NCI-H1436 treated with DMSO at 0.1 percent for 48 hours (cell line): ENCODE data around the gene NFKBIL1.
"Not testable (repeated sequence)": the region's sequence is repeated elsewhere in the genome, so short reads cannot be mapped to it uniquely, and the experiment has no call there.

Experiments
- DNase-seq: peaks from one replicate; lab custom pipeline; 2025; lab: John Stamatoyannopoulos, UW

NFKBIL1 gene, protein sequence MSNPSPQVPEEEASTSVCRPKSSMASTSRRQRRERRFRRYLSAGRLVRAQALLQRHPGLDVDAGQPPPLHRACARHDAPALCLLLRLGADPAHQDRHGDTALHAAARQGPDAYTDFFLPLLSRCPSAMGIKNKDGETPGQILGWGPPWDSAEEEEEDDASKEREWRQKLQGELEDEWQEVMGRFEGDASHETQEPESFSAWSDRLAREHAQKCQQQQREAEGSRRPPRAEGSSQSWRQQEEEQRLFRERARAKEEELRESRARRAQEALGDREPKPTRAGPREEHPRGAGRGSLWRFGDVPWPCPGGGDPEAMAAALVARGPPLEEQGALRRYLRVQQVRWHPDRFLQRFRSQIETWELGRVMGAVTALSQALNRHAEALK

DNA sequence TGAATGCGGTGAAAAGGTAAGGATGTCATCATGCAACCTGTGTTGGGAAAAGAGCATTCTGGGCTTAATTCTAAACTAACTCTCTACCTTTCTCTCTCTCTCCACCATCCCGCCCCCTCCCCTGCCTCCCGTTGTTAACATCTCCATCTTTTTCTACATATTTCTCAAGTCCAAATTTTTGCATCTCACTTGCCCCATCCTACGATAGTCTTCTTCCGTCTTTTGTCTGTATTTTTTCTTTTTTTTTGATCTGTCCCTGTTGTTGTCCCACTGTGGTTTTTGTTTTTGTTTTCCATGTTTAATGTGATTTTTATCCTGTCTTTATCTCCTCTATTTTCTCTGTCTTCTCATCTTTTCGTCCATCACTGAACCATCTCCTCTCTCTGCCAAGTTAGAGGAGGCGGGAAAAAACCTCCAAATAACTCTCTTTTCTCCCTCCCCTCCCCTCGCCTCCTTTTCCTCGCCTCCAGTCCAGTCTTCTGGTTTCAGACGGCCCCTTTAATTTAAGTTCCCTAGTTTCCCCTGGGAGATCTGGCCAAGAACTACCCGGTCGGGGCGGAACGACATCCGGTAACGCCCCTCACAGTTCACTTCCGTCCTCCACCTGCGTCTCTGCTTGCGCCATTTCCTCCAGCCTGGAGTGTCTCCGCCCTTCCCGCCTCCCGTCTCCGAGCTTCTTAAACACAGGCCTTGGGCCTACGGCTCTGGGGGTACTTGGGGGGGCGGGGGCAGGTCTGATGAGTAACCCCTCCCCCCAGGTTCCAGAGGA, at the start of gene NFKBIL1:
TSS of gene NFKBIL1 (plus strand) at position 651 of the 769 bp plus-strand sequence. CDS start at position 738, 87 bp downstream.
- peak; percentile 96 for DNase-seq

DNA sequence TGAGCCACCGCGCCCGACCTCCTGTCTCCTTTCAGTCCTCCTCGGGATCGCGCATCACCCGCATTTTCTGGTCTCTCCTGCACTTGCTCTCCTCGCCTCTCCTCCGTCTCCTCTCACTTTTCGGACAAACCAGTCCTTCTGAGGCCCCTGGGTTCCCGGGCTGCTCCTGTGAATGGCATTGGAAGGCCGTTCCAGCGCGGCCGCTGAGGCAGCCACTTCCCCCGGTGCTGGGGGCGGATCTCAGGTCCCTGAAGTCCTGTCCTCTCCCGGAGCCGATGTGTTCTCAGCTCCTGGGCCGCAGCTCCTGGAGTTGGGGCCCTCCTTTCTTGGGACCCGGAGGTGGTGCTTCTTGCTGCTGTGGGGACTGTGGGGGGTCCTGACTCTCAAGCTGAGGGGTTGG, 48.7 kb upstream of the NFKBIL1 start:
- DNase-seq, result no peak

DNA sequence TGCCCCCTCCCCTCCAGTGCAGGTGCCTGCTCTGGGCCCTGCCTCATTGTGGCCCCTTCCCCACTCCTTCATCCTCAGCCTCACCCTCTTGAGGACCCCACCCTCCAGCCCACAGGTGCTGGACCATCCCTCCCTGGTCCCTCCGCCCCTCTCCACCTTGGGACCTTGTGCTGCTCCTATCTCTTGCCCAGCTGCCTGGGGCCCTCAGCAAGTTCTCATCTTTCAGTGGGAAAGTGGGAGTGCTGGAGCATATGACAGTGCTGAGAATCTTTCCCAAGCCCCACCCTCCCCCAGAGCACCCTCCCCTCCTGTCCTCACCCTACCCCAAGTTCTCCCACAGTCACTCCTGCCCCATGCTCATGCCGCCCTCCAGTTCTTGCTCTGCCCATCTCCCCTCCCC, 47.8 kb upstream of the NFKBIL1 start:
- DNase-seq, result not testable (repeated sequence)

DNA sequence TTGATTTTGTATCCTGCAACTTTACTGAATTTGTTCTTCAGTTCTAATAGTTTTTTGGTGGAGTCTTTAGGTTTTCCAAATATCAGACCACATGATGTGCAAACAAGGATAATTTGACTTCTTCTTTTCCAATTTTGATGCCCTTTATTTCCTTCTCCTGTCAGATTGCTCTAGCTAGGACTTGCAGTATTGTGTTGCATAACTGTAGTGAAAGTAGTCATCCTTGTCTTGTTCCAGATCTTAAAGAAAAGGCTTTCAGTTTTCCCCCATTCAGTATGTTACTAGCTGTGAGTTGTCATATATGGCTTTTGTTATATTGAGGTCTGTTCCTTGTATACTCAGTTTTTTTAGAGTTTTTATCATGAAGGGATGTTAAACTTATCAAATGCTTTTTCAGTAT, 44.8 kb upstream of the NFKBIL1 start:
- no peak for DNase-seq

DNA sequence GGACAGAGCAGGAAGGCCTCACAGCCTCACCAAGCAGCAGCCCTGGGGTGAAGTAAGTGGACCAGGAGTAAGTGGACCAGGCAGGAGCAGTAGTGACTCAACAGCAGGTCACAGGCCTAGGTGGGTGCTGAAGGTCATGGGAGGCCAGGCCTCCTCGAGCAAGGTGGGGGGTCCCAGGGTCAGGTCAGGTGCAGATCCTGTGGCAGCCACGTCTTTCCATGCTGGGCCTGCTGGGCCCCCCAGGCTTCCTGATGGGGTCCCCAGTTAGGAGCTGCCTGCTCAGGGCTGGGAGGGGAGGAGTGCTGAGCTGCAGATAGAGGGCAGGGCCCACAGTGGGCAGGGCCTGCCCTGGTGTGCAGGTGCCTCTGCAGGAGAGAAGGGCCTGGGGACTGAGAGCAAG, 38.4 kb upstream of the NFKBIL1 start:
- DNase-seq, result not testable (repeated sequence)

DNA sequence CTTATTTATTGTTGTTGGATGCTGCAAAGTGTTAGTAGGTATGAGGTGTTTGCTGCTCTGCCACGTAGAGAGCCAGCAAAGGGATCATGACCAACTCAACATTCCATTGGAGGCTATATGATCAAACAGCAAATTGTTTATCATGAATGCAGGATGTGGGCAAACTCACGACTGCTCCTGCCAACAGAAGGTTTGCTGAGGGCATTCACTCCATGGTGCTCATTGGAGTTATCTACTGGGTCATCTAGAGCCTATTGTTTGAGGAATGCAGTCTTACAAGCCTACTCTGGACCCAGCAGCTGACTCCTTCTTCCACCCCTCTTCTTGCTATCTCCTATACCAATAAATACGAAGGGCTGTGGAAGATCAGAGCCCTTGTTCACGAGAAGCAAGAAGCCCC, 37.4 kb upstream of the NFKBIL1 start:
- no peak for DNase-seq

DNA sequence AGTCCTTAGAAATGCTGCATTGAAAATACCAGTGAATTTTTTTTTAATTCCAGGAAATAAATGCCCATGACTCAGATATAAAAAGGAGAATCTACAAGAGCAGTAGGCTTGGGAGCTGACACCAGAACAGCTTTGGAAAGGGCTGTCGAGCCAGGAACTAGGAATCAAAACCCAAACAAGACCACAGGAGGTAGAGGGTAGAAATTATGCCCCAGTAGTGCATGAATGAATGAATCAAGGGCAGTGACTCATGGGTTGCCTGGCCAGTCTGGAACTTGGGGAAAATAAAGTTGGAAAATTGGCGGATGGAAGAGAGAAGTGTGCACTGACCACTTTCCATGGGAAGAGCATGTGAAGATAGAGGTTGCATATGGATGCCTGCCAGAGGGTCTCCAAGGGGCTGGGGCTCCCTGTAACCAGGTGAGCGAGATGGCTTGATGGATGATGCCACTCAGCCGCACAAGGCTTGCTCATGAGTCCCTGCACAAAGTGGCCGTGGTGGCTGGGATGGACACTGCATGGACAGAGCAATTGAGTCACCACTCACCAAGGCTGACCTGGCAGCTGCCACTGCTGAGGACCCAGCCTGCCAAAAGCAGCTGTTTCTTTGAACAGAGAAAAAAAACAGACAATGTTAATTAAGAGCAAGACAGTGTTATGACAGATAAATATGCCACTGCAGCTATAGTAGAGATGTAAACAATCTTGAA, 33.8 kb upstream of the NFKBIL1 start:
- no peak for DNase-seq

DNA sequence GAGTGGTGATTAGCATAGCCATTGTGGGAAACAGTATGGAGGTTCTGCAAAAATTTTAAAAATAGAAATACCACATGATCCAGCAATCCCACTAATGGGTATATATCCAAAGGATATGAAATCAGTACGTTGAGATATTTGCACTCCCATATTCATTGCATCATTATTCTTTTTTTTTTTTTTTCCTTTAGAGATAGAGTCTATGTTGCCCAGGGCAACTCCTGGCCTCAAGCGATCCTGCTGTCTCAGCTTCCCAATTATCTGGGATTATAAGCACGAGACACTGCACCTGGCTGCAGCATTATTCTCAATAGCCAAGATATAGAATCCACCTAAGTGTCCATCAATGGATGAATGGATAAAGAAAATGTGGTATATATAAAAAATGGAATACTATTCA, 25.6 kb upstream of the NFKBIL1 start:
- no peak for DNase-seq

DNA sequence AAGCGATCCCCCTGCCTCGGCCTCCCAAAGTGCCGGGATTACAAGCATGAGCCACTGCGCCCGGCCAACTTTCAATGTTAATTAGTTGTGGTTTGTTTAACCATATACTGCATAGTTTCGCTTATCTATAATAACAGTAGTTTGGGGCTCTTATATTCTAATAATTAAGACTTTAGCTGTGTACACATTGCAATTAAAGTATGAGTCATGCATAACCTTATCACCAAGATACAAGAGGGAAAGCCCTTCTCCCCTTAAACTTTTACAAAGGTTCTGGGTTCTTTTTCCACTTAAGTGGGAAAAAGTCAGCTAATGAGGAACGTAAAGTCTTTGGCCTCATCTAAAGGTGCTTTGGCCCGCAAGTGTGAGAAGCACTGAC, 21.9 kb upstream of the NFKBIL1 start:
- DNase-seq, result no peak

DNA sequence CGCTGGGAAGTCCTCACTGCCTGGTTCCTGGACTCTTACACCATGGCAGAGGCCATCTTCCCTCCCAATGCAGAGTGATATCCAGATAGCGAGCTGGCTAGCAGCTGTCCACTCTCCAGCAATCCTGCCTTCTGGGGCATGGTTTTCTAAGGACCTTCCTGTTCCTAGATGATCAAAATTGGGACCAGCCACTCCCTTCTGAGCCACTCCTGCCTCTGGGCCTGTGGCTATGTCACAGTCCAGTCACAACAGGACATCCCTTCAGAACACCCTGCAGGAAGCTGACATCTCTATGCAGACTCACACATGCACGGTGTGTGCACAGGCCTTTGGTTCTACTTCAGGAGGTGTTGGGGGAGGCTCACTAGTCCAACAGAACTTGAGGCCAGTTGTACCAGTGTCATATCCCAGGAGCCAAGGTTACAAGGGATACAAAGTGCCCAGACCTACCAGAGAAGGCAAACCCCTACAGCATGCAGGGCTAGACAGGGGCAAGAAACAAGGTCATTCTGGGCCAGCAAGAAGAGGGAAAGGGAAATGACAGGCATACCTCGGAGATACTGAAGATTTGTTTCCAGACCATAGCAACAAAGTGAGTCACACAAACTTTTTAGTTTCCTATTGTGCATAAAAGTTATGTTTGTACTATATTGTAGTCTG, 21.3 kb upstream of the NFKBIL1 start:
- no peak for DNase-seq

DNA sequence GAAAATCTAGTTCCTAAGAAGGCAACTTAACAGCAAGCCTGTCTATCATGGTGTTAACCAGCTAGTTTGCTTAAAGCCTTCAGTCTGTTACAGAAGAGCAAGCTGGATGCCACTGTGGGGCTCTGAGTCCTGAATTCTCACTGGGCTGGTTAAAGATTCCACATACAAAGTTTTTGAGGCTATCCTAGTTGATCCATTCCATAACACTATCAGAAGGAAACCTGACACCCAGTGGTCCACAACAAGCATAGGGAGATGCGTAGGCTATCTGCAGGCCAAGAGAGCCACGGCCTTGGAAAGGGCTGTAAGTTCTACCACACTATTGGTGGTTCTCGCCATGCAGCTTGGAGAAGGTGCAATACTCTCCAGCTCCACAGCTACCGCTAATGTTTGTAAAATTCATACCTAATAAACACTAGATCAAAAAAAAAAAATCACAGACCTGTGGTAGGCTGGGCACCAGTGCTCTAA, 19.1 kb upstream of the NFKBIL1 start:
- no peak for DNase-seq

DNA sequence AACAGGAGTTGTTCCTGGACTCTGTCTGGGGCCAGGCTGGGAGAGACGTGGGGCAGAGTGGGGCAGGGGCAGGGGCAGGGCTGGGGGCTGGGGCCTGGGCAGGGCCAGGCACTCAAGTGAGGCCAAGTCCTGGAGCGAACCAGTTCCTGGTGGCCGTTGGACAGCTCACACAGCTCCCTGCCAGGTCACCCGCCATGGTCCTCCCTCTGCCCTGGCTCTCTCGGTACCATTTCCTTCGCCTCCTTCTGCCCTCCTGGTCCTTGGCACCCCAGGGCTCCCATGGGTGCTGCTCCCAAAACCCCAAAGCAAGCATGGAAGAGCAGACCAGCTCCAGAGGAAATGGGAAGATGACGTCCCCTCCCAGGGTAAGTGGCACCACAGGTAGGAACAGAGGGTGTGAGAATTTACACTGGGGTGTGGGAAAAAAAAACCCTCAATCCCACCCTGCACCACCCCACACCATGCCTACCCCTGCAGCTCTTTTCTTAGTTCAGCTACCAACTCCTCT, 18.5 kb upstream of the NFKBIL1 start, which contains the start of gene MCCD1:
TSS of gene MCCD1 (plus strand) at position 142 of the 508 bp plus-strand sequence. CDS start at position 195, 53 bp downstream.
- no peak for DNase-seq

DNA sequence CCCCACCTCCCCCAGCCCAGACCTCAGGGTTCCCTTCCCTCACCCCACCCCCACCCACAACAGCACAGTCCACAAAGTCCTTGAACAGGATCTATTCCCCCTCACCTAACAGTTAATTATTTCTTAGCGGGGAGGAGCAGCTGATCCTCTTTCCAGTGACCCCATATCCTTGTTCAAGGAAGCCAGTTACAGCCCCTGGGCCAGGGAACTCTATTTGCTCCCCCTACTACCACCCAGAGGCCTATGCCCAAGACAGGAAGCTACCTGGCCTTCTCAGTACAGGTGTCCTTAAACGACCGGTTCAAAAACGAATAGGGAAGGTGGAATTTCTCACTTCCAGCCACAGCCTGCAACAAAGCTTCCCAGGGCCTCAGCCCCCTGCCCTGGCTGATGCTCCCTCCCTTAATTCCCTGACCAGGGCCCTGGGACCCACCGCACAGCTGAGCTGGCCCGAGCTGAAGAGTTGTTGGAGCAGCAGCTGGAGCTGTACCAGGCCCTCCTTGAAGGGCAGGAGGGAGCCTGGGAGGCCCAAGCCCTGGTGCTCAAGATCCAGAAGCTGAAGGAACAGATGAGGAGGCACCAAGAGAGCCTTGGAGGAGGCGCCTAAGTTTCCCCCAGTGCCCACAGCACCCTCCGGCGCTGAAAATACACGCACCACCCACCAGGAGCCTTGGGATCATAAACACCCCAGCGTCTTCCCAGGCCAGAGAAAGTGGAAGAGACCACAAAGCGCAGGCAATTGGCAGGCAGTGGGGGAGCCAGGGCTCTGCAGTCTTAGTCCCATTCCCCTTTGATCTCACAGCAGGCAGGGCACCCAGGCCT, 17.9 kb upstream of the NFKBIL1 start:
- no peak for DNase-seq

DNA sequence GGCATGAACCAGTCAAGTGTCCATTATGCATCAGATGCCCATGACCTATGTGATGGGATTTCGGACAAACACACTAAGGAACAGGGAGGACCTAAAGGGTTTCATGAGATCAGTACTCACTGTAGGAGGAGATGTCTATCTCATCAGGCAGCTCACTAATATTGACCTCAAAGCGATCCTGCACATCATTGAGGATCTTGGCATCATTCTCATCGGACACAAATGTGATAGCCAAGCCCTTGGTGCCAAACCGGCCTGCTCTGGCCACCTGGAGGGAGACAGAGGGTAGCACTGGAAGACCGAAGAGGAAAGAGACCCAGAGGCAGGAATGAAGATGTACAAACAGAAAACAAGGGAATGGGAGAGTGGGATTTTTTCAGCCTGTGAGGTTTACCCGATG, 16.7 kb upstream of the NFKBIL1 start:
- no peak for DNase-seq

DNA sequence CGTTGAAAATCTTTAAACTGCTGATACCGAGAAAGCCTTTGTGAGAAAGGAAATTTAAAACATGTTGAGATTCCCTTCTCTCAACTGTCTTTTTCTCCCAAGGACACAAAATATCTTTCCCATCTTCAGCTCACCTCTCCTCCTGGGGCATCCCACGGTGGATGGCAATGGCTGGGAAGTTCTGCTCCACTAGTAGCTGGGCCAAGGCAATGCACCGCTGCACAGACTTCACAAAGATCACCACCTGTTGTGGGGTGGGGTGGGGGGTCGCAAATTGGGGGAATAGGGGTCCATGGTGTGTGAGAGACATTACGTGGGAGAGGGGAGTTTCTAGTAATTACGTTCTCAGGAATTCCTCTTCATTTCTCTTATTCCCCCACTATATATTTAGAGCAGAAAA, 16.2 kb upstream of the NFKBIL1 start:
- no peak for DNase-seq

DNA sequence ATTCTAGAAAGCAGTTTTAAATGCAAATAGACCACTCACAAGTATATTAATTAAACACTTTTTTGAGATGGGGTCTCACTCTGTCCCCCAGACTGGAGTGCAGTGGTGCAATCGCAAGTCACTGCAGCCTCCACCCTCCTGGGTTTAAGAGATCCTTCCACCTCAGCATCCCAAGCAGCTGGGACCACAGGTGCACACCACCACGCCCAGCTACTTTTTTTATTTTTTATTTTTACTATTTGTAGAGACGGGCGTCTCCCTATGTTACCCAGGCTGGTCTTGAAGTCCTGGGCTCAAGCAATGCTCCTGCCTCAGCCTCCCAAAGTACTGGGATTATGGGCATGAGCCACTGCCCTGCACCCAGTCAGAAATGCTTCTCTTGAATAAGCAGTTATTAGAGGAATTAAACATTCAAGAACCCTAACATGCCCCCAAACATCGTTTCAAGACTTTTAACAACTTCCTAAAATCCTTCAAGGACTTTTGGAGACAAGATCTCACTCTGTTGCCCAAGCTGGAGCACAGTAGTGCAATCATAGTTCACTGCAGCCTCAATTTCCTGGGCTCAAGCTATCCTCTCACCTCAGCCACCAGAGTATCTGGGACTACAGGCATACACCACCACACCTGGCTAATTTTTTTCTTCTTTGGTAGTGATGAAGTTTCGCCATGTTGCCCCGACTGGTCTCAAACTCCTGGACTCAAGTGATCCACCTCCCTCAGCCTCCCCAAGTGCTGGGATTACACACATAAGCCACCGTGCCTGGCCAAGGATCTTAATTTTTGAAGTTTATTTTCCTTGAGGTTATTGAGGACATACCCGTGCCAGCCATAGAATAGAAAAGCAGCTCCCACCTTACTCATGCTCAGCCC, 15.4 kb upstream of the NFKBIL1 start:
- DNase-seq, result no peak

DNA sequence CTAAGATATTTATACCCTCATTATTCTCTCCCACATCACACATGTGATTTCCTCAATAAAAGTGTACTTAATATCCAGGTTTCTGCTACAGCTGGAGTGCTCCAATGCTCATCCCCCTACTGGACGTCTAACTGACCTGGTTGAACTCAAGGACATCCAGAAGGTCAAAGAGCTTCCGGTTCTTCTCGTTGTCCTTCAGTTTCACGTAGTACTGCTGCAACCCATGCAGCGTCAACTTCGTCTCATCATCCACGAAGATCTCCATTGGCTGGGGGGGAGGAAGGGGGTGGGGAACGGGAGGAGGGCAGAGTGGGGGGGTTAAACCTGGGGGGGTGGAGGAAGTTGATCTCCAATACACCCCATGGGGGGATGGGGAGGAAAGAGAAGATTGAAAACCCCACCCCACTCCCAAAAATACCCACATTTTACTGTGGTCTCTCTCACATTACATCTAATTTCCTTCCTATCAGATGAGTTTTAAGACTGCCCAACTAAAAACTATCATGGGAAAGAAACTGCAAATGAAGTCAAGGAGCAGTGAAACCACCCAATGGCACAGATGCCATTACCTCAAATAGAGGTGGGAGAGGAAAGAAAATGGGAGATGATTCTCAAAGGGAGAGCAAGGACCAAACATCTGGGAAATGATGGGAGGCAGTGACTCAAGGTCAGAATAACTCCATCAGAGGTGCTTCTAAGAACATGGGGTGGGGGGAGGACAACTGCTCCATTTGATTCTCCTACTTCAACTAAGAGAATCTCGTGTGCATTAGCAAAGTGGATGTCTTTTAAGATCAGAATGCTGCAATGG, 14.6 kb upstream of the NFKBIL1 start:
- no peak for DNase-seq

DNA sequence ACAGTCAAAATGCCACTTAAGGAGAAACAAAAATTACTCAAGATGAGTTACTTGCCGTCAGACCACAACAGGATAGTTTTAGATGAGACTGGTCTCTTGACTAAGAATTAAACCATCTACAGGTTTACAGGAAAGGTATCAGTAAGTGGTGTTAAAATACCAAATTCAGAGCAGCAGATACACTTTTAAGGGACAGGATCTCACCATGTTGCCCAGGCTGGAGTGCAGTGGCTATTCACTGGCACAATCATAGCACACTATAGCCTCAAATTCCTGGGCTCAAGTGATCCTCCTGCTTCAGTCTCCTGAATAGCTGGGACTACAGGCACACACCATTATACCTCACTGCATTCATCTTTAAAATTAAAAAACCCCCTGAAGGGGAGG, 14.0 kb upstream of the NFKBIL1 start:
- no peak for DNase-seq

DNA sequence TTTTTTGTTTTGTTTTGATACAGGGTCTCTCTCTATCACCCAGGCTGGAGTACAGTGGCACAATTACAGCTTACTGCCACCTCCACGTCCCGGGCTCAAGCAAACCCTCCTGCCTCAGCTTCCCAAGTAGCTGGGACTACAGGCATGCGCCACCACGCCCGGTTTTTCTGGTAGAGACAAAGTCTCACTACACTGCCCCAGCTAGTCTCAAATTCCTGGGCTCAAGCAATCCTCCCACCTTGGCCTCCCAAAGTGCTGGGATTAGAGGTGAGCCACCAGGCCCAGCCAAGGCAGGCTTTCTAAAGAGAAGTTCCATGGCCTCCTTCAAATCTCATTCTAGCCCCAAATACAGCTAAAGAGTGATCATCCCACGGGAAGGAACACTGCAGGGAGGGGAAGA, 13.4 kb upstream of the NFKBIL1 start:
- DNase-seq, result no peak
